ENCODE data around the gene LRRFIP1. TPM values are rescaled to one million over a fixed set of nuclear protein-coding genes. Genes with fewer than 3 reads are reported as not detected.
A peak's percentile ranks its signal among the peaks of the same experiment; 100 is the strongest.

Gene LRRFIP1
- total RNA-seq, 2 donors from 2014 or later = 66.1 to 73.1 TPM

GRCh38 chr2:237625216-237625705, 2.1 kb upstream of the LRRFIP1 start:
- DNase-seq (ENCODE audit: low spot score) = no peak
- WGBS = 73% methylated on average over 10 of the region's 10 CpGs
- Histone ChIP-seq H3K27me3 (replicated peaks; ENCODE audit: insufficient read depth) (no peaks in the 10 kb centered on the region), H3K9me3 (no peaks in the 10 kb centered on the region), H3K36me3 (no peaks in the 10 kb centered on the region), H3K4me3 (no peak overlapping the region), H3K4me1 (replicated peaks) (peaks cover 9% of the 10 kb centered on the region), H3K27ac (no peak overlapping the region)
- TF ChIP-seq CTCF (IDR thresholded peaks at IDR 0.05) (no peak), POLR2AphosphoS5 (IDR thresholded peaks at IDR 0.05) (no peak), POLR2A (IDR thresholded peaks at IDR 0.05) (no peak)
- intact Hi-C loops (cut with DNase I) = no loop called here

GRCh38 chr2:237625777-237626176, 1.6 kb upstream of the LRRFIP1 start:
- no peak for DNase-seq (ENCODE audit: low spot score)
- TF ChIP-seq POLR2A (IDR thresholded peaks at IDR 0.05) = no peak
- TF ChIP-seq POLR2AphosphoS5 (IDR thresholded peaks at IDR 0.05) = no peak
- no peak for TF ChIP-seq CTCF (IDR thresholded peaks at IDR 0.05)
- Histone ChIP-seq H3K27ac (no peak overlapping the region), H3K4me3 (no peak overlapping the region), H3K36me3 (no peaks in the 10 kb centered on the region), H3K9me3 (no peaks in the 10 kb centered on the region), H3K27me3 (replicated peaks; ENCODE audit: insufficient read depth) (no peaks in the 10 kb centered on the region), H3K4me1 (replicated peaks) (peaks cover 9% of the 10 kb centered on the region)
- 61% methylated on average over 6 of the region's 6 CpGs for WGBS
- intact Hi-C loops (cut with DNase I) = no loop called here

GRCh38 chr2:237626813-237627440, 460 bp upstream of the LRRFIP1 start:
- H3K36me3 ChIP-seq = no peaks in the 10 kb centered on the region
- no peaks in the 10 kb centered on the region for H3K27me3 ChIP-seq (replicated peaks; ENCODE audit: insufficient read depth)
- TF ChIP-seq CTCF (IDR thresholded peaks at IDR 0.05) = no peak
- no peak for TF ChIP-seq POLR2AphosphoS5 (IDR thresholded peaks at IDR 0.05)
- TF ChIP-seq POLR2A (IDR thresholded peaks at IDR 0.05) = no peak
- peak overlapping the region; percentile 66 to 77 for H3K4me3 ChIP-seq
- intact Hi-C loops (cut with DNase I) = loop anchor here (1.0 kb wide), 1 partner anchor 35 kb away; no protein-coding TSS in a partner anchor
- DNase-seq (ENCODE audit: low spot score) = no peak
- H3K27ac ChIP-seq = peak overlapping the region; percentile 65 to 75
- H3K9me3 ChIP-seq = no peaks in the 10 kb centered on the region
- peaks cover 9% of the 10 kb centered on the region for H3K4me1 ChIP-seq (replicated peaks)
- WGBS = 27% methylated on average over 18 of the region's 54 CpGs

- WGBS = 45% methylated on average over 14 of the region's 14 CpGs
- TF ChIP-seq POLR2A (IDR thresholded peaks at IDR 0.05) (no peak), POLR2AphosphoS5 (IDR thresholded peaks at IDR 0.05) (no peak), CTCF (IDR thresholded peaks at IDR 0.05) (no peak)
- no peak for DNase-seq (ENCODE audit: low spot score)
These were observed 1.1 kb downstream of the LRRFIP1 start for GRCh38 chr2:237628247-237629187.

More at GRCh38 chr2:237628247-237629187, 1.1 kb downstream of the LRRFIP1 start:
- H3K4me1 ChIP-seq (replicated peaks) = peaks cover 9% of the 10 kb centered on the region
- peak overlapping the region; percentile 66 to 77 for H3K4me3 ChIP-seq
- intact Hi-C loops (cut with DNase I) = no loop called here
- no peaks in the 10 kb centered on the region for H3K9me3 ChIP-seq
- no peaks in the 10 kb centered on the region for H3K36me3 ChIP-seq
- H3K27ac ChIP-seq = peak overlapping the region; percentile 65 to 75
- H3K27me3 ChIP-seq (replicated peaks; ENCODE audit: insufficient read depth) = no peaks in the 10 kb centered on the region

Data from prostate gland (tissue), 2 donors.